Upper lobe of right lung (tissue), 1 donor: ENCODE data around the gene GAS2L1. TPM values are rescaled to one million over a fixed set of nuclear protein-coding genes. Genes with fewer than 3 reads are reported as not detected.

Source experiments
- ATAC-seq: fragments of 200-7000 bp; cut with Tn5 transposase; one replicate; pipeline ENCODE4 v1.9.1; 2020; ENCODE audit warnings: mild to moderate bottlenecking, moderate library complexity
- DNase-seq: peaks from one replicate; pipeline ENCODE4 v3.0.0-alpha.2; 2020
- H3K27ac ChIP-seq: fragments of 200-600 bp; one replicate; pipeline ENCODE4 v1.8.0; 2022
- H3K27me3 ChIP-seq: fragments of 200-600 bp; one replicate; pipeline ENCODE4 v1.8.0; 2022; ENCODE audit warnings: mild to moderate bottlenecking
- H3K36me3 ChIP-seq: fragments of 200-600 bp; one replicate; pipeline ENCODE4 v1.8.0; 2022
- H3K4me1 ChIP-seq: fragments of 200-600 bp; one replicate; pipeline ENCODE4 v1.8.0; 2022
- H3K4me3 ChIP-seq: fragments of 200-600 bp; one replicate; pipeline ENCODE4 v1.8.0; 2022; ENCODE audit warnings: mild to moderate bottlenecking
- H3K9me3 ChIP-seq: fragments of 200-600 bp; one replicate; pipeline ENCODE4 v1.8.0; 2022
- intact Hi-C: fragments of 100-400 bp; cut with DNase I; formaldehyde crosslinking; loops from one replicate; pipeline ENCODE4 v1.11.0; 2022
- total RNA-seq: library from RNA; stranded (reverse); fragmentation: NEBNext Ultra II Directional; extraction: Animal tissue kit (Norgen Biotek cat#: 25700); gene quantifications from one replicate; pipeline ENCODE4 v1.2.1, GENCODE V29; 2021
- TF ChIP-seq, protein P1 (sequence below): fragments of 200-600 bp; IDR thresholded peaks from one replicate; pipeline ENCODE4 v1.8.0; 2022; ENCODE audit warnings: antibody characterized with exemption
- donor health status: DM: no; HTN: yes; CAD: no; lungs with severe emphysema.

GAS2L1 gene
- total RNA-seq, 1 donor from 2014 or later = 27.2 TPM

DNA sequence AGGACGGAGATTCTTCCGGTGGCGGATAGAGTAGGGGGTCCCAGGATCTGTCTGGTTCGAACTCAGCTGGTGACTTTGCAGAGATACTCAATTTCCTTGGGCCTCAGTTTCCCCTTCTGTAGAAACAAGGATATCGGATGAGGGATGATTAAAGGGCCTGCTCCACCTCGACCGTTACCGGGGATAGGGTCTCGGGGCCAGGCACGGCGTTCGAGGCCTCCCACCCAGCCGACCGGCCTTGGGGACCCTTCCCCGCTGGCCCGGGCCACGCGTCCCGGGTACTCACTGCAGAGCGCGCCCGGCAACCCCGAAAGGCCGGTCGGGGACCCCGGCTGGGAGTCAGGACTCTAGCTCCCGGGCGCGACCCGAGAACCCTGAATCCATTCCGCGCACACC, 39.0 kb upstream of the GAS2L1 start:
- peaks cover 9% of the 10 kb centered on the region for H3K36me3 ChIP-seq
- H3K4me3 ChIP-seq = peak overlapping the region; percentile 95
- TF ChIP-seq, protein P1, sequence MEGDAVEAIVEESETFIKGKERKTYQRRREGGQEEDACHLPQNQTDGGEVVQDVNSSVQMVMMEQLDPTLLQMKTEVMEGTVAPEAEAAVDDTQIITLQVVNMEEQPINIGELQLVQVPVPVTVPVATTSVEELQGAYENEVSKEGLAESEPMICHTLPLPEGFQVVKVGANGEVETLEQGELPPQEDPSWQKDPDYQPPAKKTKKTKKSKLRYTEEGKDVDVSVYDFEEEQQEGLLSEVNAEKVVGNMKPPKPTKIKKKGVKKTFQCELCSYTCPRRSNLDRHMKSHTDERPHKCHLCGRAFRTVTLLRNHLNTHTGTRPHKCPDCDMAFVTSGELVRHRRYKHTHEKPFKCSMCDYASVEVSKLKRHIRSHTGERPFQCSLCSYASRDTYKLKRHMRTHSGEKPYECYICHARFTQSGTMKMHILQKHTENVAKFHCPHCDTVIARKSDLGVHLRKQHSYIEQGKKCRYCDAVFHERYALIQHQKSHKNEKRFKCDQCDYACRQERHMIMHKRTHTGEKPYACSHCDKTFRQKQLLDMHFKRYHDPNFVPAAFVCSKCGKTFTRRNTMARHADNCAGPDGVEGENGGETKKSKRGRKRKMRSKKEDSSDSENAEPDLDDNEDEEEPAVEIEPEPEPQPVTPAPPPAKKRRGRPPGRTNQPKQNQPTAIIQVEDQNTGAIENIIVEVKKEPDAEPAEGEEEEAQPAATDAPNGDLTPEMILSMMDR = no peak
- ATAC-seq = no peak
- H3K9me3 ChIP-seq = no peaks in the 10 kb centered on the region
- H3K4me1 ChIP-seq = peaks cover 43% of the 10 kb centered on the region
- intact Hi-C loops = no loop called here
- peak overlapping the region; percentile 100 for H3K27ac ChIP-seq
- no peak for DNase-seq
- no peaks in the 10 kb centered on the region for H3K27me3 ChIP-seq

DNA sequence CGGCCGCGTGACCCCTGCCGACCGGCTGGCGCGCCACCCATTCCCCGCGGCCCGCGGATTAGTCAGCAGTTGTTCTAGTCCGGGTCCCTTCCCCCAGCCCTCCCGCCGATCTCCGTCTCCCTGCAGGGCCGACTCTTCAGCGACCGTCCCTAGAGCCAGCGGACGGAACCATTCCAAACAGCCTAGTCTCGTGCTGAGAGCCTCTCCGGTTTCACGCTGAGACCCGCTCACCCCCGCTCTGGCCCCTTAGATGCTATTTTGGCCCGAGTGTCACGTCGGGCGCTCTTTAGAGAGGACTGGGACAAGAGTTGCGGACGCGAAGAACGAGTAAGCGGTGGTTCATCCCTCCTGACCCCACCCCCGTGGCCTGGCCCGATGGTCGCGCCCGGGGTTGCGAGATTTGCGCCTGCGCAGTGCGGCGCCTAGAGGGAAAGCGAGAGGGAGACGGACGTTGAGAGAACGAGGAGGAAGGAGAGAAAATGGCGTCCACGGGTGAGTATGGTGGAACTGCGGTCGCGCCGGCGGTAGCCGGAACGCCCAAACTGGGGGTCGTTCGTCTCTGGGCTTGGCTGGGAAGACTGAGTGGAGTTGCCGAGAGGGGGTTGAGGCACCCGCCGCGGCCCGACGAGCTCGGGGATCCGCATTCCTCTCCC, 38.5 kb upstream of the GAS2L1 start, which contains the start of the genes EWSR1 and RHBDD3:
EWSR1 (plus strand) TSS at position 411 of the 653 bp plus-strand sequence; CDS start at position 480, 69 bp downstream.
RHBDD3 (minus strand) TSS at position 124 of the 653 bp plus-strand sequence. CDS start 2,355 bp downstream, outside the sequence.
- Histone ChIP-seq H3K36me3 (peaks cover 14% of the 10 kb centered on the region), H3K4me3 (peak within 1 kb of the TSS; percentile 95), H3K4me1 (peaks cover 49% of the 10 kb centered on the region), H3K9me3 (no peaks in the 10 kb centered on the region), H3K27ac (peak within 1 kb of the TSS; percentile 100), H3K27me3 (no peaks in the 10 kb centered on the region)
- DNase-seq = peak; percentile 97
- peak; percentile 94 for ATAC-seq
- intact Hi-C loops = no loop called here
- TF ChIP-seq, protein P1 = no peak

DNA sequence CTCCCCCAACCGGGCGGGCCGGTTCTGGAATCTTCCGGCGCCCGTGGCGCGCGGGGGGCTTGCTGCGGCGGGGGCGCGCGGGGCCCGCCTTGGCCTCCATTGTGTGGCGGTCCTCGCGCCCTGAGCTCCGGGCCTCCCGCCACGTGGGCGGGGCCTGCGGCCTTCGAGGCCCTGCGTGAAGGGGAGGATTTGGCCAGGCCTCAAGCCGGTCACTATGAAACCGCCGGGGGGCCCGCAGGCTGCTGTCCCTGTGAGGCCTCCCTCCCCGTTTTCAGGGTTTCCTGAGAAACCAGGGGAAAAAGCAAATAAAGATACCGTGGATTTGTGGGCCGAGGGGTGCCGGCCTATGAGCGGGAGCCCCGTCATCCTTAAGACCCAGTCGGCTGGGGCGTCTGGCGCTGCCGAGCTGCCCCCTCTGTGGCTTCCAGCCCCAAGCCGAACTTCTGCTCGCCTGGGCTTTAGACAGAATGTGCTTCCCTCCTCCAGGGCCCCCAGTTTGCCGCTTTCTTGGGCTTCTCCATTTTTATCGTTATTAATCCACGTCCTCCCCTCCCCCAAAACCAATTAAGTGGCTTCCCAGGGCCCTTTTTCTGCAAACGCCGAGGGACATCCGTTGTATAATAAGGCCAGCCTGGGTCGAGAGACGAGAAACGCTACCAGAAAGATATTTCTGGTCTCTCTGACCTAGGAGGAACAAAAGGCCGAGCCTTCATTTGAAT, 37.8 kb upstream of the GAS2L1 start:
- Histone ChIP-seq H3K4me3 (peak overlapping the region; percentile 95), H3K27me3 (no peaks in the 10 kb centered on the region), H3K36me3 (peaks cover 21% of the 10 kb centered on the region), H3K27ac (peak overlapping the region; percentile 100), H3K9me3 (no peaks in the 10 kb centered on the region), H3K4me1 (peaks cover 55% of the 10 kb centered on the region)
- TF ChIP-seq, protein P1 = no peak
- intact Hi-C loops = no loop called here
- DNase-seq (peak; percentile 87), ATAC-seq (peak; percentile 71)

DNA sequence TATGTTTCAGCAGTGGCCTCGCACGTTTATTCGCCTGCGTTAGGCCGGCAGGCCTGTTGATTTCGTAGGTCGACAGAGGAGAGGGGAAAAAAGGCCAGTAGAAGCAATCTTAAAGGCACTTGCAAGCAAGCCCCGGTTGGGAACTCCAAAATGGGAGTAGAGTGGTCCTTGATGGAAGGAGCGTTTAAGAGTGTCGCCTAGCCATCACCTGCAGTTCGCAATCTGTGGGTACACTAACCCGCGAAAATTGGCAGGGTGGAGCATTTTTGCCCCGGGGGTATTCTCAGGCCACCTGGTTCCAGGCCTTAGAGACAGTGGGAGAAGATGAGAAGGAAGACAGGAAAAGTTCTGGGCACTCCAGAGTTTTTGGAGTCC, 37.2 kb upstream of the GAS2L1 start:
- Histone ChIP-seq H3K9me3 (no peaks in the 10 kb centered on the region), H3K36me3 (peaks cover 26% of the 10 kb centered on the region), H3K27me3 (no peaks in the 10 kb centered on the region), H3K4me1 (peaks cover 57% of the 10 kb centered on the region), H3K4me3 (peak overlapping the region; percentile 95), H3K27ac (peak overlapping the region; percentile 100)
- DNase-seq = no peak
- intact Hi-C loops = no loop called here
- TF ChIP-seq, protein P1 = no peak
- ATAC-seq = no peak

DNA sequence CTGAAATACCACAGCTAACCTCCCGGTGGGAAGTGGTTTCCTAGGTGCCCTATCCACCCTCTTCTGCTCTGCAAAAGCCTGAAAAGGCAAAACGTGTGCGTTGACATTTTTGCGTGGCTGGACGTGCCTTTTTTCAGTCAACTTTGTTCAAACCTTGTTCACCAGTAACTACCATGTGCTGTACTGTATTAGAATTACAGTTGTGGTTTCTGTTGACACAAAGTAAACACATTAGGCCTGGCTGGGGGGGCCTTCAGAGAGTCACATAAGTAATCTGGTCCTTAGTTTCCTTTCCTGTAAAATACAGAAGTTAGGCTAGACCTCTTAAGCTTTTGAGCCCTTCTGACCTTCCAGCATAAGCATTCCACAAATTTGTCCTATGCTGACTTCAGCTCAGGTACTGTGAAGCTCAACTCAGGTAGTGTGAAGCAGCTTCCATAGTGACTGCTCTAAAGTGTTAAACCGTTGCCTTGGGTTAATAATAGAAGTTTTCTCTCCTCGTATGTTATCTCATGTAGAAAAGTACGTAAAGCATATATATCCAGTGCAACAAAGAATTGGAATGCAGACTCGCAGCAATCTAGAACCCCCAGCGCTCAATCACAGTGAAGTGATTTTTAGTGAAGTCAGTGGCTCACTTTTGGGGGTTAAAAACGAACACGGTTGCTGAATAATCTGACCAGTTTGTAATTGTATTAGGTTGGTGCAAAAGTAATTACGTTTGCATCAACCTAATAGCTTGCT, 36.5 kb upstream of the GAS2L1 start:
- TF ChIP-seq, protein P1 = no peak
- Histone ChIP-seq H3K4me3 (peak overlapping the region; percentile 95), H3K27ac (peak overlapping the region; percentile 100), H3K4me1 (peaks cover 62% of the 10 kb centered on the region), H3K27me3 (no peaks in the 10 kb centered on the region), H3K36me3 (peaks cover 33% of the 10 kb centered on the region), H3K9me3 (no peaks in the 10 kb centered on the region)
- DNase-seq (no peak), ATAC-seq (no peak)
- intact Hi-C loops = no loop called here
